ENCODE data around the gene OR13G1. TPM values are rescaled to one million over a fixed set of nuclear protein-coding genes. Genes with fewer than 3 reads are reported as not detected.

OR13G1 gene
- total RNA-seq = not detected

GRCh38 chr1:247679639-247680038 is at the start of gene OR13G1:
OR13G1 (minus strand) TSS chr1:247679739; CDS start chr1:247673041, 6,698 bp downstream.

DNA sequence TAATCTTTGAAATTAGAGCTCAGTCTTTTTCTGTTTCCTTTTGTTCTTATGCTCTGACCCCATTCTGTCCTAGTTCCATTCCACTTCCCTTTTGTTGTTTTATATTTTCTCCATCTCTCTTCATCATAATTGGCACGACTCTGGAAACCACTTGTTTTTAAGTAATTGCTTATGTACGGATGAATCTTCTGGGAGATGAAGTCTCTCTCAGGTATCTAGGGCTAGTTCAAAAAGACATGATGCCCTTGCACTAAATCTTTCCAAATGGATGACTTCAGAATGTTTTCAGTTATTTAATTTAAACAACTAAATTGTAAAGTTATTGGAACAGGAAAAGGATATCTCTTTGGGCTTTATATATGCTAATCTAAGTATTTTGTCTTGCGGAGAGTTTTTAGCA is 37.0 kb upstream of the OR13G1 start, which contains the start of gene OR6F1:
OR6F1 (minus strand) TSS at position 101 of the 400 bp plus-strand sequence. CDS start 3,891 bp downstream, outside the sequence.

Other genes with a start within 250 kb of the OR13G1 start
- not detected for gene OR2B11, start 221.6 kb downstream of the OR13G1 start, total RNA-seq
- gene OR2C3, start 143.3 kb downstream of the OR13G1 start, total RNA-seq = not detected
- gene GCSAML, start 130.6 kb downstream of the OR13G1 start, total RNA-seq = not detected
- gene OR2G2, start 91.4 kb downstream of the OR13G1 start, total RNA-seq = not detected
- gene OR2G3, start 74.2 kb downstream of the OR13G1 start, total RNA-seq = not detected
- not detected for gene OR6F1, start 36.9 kb upstream of the OR13G1 start, total RNA-seq
- gene OR14K1, start 58.9 kb upstream of the OR13G1 start, total RNA-seq = not detected
- gene OR14A2, start 68.4 kb upstream of the OR13G1 start, total RNA-seq = not detected
- gene OR1C1, start 80.8 kb upstream of the OR13G1 start, total RNA-seq = not detected
- gene OR14A16, start 144.4 kb upstream of the OR13G1 start, total RNA-seq = not detected
- not detected for gene OR11L1, start 162.2 kb upstream of the OR13G1 start, total RNA-seq
- gene TRIM58, start 177.4 kb upstream of the OR13G1 start, total RNA-seq = 1 to 10 TPM in 1 of 2 donors, under 1 TPM in 1; 0.33 to 1.4 TPM
- under 1 TPM; 0.34 to 0.67 TPM for gene OR2W3, start 215.8 kb upstream of the OR13G1 start, total RNA-seq
- not detected for gene OR2T8, start 240.5 kb upstream of the OR13G1 start, total RNA-seq
- gene OR2AJ1, start 245.2 kb upstream of the OR13G1 start, total RNA-seq = not detected